Natural killer cell treated with Interleukin-12 subunit alpha and Interleukin-12 subunit beta and Interleukin-15 and Interleukin-18, amount 100 ng/mL, for 72 hours (primary cell): ENCODE measurements around the gene SAA2. TPM values are rescaled to one million over a fixed set of nuclear protein-coding genes. Genes with fewer than 3 reads are reported as not detected.
"Not testable (repeated sequence)": the region's sequence is repeated elsewhere in the genome, so short reads cannot be mapped to it uniquely, and the experiment has no call there.

Source experiments
- ATAC-seq, 2 donors: fragments of 150-1000 bp; cut with Tn5 transposase in 1 of 2; sonication (Bioruptor Pico), chemical (Tn5 transposase) in 1 of 2; 2 replicates each; pipeline ENCODE4 v1.10.0; 2021
- DNase-seq: peaks from one replicate; pipeline ENCODE4 v3.0.0; 2022; ENCODE audit warnings: low spot score
- H3K27ac Mint-ChIP-seq, 2 donors: 1 replicate in 1 of 2; 2 replicates in 1 of 2; pipeline ENCODE4 v1.8.0; 2022; ENCODE audit warnings: mixed read lengths in 2 of 2, mild to moderate bottlenecking in 1 of 2, moderate library complexity in 1 of 2
- H3K27me3 Mint-ChIP-seq, 2 donors: 1 replicate in 1 of 2; 2 replicates in 1 of 2; pipeline ENCODE4 v1.8.0; 2022; ENCODE audit warnings: mixed read lengths in 2 of 2
- H3K36me3 Mint-ChIP-seq: one replicate; pipeline ENCODE4 v1.8.0; 2022; ENCODE audit warnings: mixed read lengths
- H3K4me1 Mint-ChIP-seq, 2 donors: 1 replicate in 1 of 2; 2 replicates in 1 of 2; pipeline ENCODE4 v1.8.0; 2022; ENCODE audit warnings: low read depth in 2 of 2, mixed read lengths in 2 of 2, mild to moderate bottlenecking in 1 of 2
- H3K4me3 Mint-ChIP-seq: one replicate; pipeline ENCODE4 v1.8.0; 2022; ENCODE audit warnings: mixed read lengths
- H3K9me3 Mint-ChIP-seq: 2 replicates; pipeline ENCODE4 v1.8.0; 2022; ENCODE audit warnings: mixed read lengths
- total RNA-seq, 2 donors: library from RNA; stranded (reverse); gene quantifications; one replicate each; pipeline ENCODE4 v1.2.3, GENCODE V29; 2022

The SAA2 gene
- total RNA-seq = not detected

- H3K36me3 Mint-ChIP-seq = no peaks in the 10 kb centered on the region
- H3K4me3 Mint-ChIP-seq = no peak within 1 kb of the TSS
- peaks cover 0 to 4% of the 10 kb centered on the region in 2 donors for H3K27me3 Mint-ChIP-seq
- peaks cover 2 to 18% of the 10 kb centered on the region in 2 donors for H3K4me1 Mint-ChIP-seq
- no peak for ATAC-seq
- no peaks in the 10 kb centered on the region for H3K9me3 Mint-ChIP-seq
- DNase-seq = no peak
- no peak within 1 kb of the TSS for H3K27ac Mint-ChIP-seq
Measured at GRCh38 chr11:18248561-18248960, at the start of gene SAA2. Gene SAA2 (minus strand): TSS chr11:18248668. CDS start chr11:18248011, 657 bp downstream.

- Mint-ChIP-seq H3K9me3 (no peaks in the 10 kb centered on the region), H3K4me3 (no peak overlapping the region), H3K27me3 (no peaks in the 10 kb centered on the region), H3K4me1 (no peaks in the 10 kb centered on the region), H3K36me3 (peaks cover 38% of the 10 kb centered on the region), H3K27ac (no peak overlapping the region)
- DNase-seq (no peak), ATAC-seq (no peak)
Measured at GRCh38 chr11:18295316-18295715, 46.8 kb upstream of the SAA2 start.

GRCh38 chr11:18294862-18295261 lies 46.4 kb upstream of the SAA2 start:
- peaks cover 38% of the 10 kb centered on the region for H3K36me3 Mint-ChIP-seq
- no peak overlapping the region for H3K27ac Mint-ChIP-seq
- H3K27me3 Mint-ChIP-seq = no peaks in the 10 kb centered on the region
- DNase-seq (no peak), ATAC-seq (no peak)
- no peaks in the 10 kb centered on the region for H3K9me3 Mint-ChIP-seq
- no peak overlapping the region for H3K4me3 Mint-ChIP-seq
- no peaks in the 10 kb centered on the region for H3K4me1 Mint-ChIP-seq

GRCh38 chr11:18288911-18289310 lies 40.4 kb upstream of the SAA2 start:
- no peak overlapping the region for H3K27ac Mint-ChIP-seq
- H3K4me1 Mint-ChIP-seq = no peaks in the 10 kb centered on the region

GRCh38 chr11:18285841-18286240 lies 37.4 kb upstream of the SAA2 start:
- Mint-ChIP-seq H3K9me3 (no peaks in the 10 kb centered on the region), H3K36me3 (peaks cover 30% of the 10 kb centered on the region), H3K4me3 (no peak overlapping the region), H3K27ac (no peak overlapping the region), H3K4me1 (peaks cover 4 to 5% of the 10 kb centered on the region in 2 donors), H3K27me3 (no peaks in the 10 kb centered on the region)
- DNase-seq (no peak), ATAC-seq (no peak)

More at GRCh38 chr11:18288911-18289310, 40.4 kb upstream of the SAA2 start:
- DNase-seq = no peak
- no peaks in the 10 kb centered on the region for H3K9me3 Mint-ChIP-seq
- H3K36me3 Mint-ChIP-seq = peaks cover 32% of the 10 kb centered on the region
- no peak overlapping the region for H3K4me3 Mint-ChIP-seq
- ATAC-seq = no peak
- H3K27me3 Mint-ChIP-seq = no peaks in the 10 kb centered on the region

GRCh38 chr11:18282626-18283025 lies 34.2 kb upstream of the SAA2 start:
- Mint-ChIP-seq H3K36me3 (peaks cover 33% of the 10 kb centered on the region), H3K9me3 (no peaks in the 10 kb centered on the region), H3K4me3 (no peak overlapping the region), H3K4me1 (peaks cover 4 to 14% of the 10 kb centered on the region in 2 donors), H3K27ac (no peak overlapping the region), H3K27me3 (no peaks in the 10 kb centered on the region)
- ATAC-seq (no peak), DNase-seq (no peak)

- H3K36me3 Mint-ChIP-seq = peaks cover 16% of the 10 kb centered on the region
- H3K4me1 Mint-ChIP-seq = peaks cover 4 to 14% of the 10 kb centered on the region in 2 donors
Measured at GRCh38 chr11:18280438-18281045, 32.1 kb upstream of the SAA2 start.

GRCh38 chr11:18277565-18278271 lies 29.2 kb upstream of the SAA2 start:
- no peak for DNase-seq
- H3K27me3 Mint-ChIP-seq = no peaks in the 10 kb centered on the region
- H3K9me3 Mint-ChIP-seq = no peaks in the 10 kb centered on the region
- H3K4me1 Mint-ChIP-seq = peaks cover 4 to 14% of the 10 kb centered on the region in 2 donors
- no peak overlapping the region for H3K4me3 Mint-ChIP-seq
- ATAC-seq = no peak
- no peak overlapping the region for H3K27ac Mint-ChIP-seq
- peaks cover 7% of the 10 kb centered on the region for H3K36me3 Mint-ChIP-seq

More at GRCh38 chr11:18280438-18281045, 32.1 kb upstream of the SAA2 start:
- H3K27ac Mint-ChIP-seq = peak overlapping the region in 1 of 2 donors; percentile 82
- H3K27me3 Mint-ChIP-seq = no peaks in the 10 kb centered on the region
- peak overlapping the region; percentile 11 for H3K4me3 Mint-ChIP-seq
- ATAC-seq (peak in 1 of 2 donors; percentile 51), DNase-seq (no peak)
- no peaks in the 10 kb centered on the region for H3K9me3 Mint-ChIP-seq

- DNase-seq (no peak), ATAC-seq (no peak)
- Mint-ChIP-seq H3K27me3 (no peaks in the 10 kb centered on the region), H3K36me3 (no peaks in the 10 kb centered on the region), H3K27ac (no peak overlapping the region), H3K9me3 (no peaks in the 10 kb centered on the region), H3K4me3 (no peak overlapping the region), H3K4me1 (peaks cover 0 to 6% of the 10 kb centered on the region in 2 donors)
Measured at GRCh38 chr11:18271206-18271605, 22.7 kb upstream of the SAA2 start.

GRCh38 chr11:18270102-18270501 lies 21.6 kb upstream of the SAA2 start:
- H3K27ac Mint-ChIP-seq = no peak overlapping the region

GRCh38 chr11:18269252-18269651 lies 20.8 kb upstream of the SAA2 start:
- not testable (repeated sequence) for H3K27me3 Mint-ChIP-seq, H3K4me1 Mint-ChIP-seq, H3K9me3 Mint-ChIP-seq, H3K27ac Mint-ChIP-seq, DNase-seq, H3K4me3 Mint-ChIP-seq, ATAC-seq, H3K36me3 Mint-ChIP-seq

More at GRCh38 chr11:18270102-18270501, 21.6 kb upstream of the SAA2 start:
- ATAC-seq (no peak), DNase-seq (no peak)
- Mint-ChIP-seq H3K9me3 (no peaks in the 10 kb centered on the region), H3K4me1 (peaks cover 3 to 6% of the 10 kb centered on the region in 2 donors), H3K36me3 (no peaks in the 10 kb centered on the region), H3K4me3 (no peak overlapping the region), H3K27me3 (no peaks in the 10 kb centered on the region)

- peak; percentile 63 to 74 for ATAC-seq
- H3K27ac Mint-ChIP-seq = peak overlapping the region in 1 of 2 donors; percentile 25
- not testable (repeated sequence) for H3K9me3 Mint-ChIP-seq
Measured at GRCh38 chr11:18267335-18268133, 19.1 kb upstream of the SAA2 start.

GRCh38 chr11:18265949-18266348 lies 17.5 kb upstream of the SAA2 start, which contains the start of gene SAA1:
Gene SAA1 (plus strand): TSS chr11:18266264. CDS start chr11:18266888, 624 bp downstream.
- no peaks in the 10 kb centered on the region for H3K36me3 Mint-ChIP-seq
- no peak within 1 kb of the TSS for H3K27ac Mint-ChIP-seq
- H3K9me3 Mint-ChIP-seq = no peaks in the 10 kb centered on the region
- H3K27me3 Mint-ChIP-seq = peaks cover 0 to 5% of the 10 kb centered on the region in 2 donors
- ATAC-seq (no peak), DNase-seq (no peak)
- peaks cover 6% of the 10 kb centered on the region in 2 donors for H3K4me1 Mint-ChIP-seq
- no peak within 1 kb of the TSS for H3K4me3 Mint-ChIP-seq

More at GRCh38 chr11:18267335-18268133, 19.1 kb upstream of the SAA2 start:
- H3K4me1 Mint-ChIP-seq, H3K36me3 Mint-ChIP-seq, H3K27me3 Mint-ChIP-seq, DNase-seq: not testable (repeated sequence)
- H3K4me3 Mint-ChIP-seq = peak overlapping the region; percentile 70
